HG03039 (cell line): ENCODE results near the gene KHSRP.
"Not testable (repeated sequence)": the region's sequence is repeated elsewhere in the genome, so short reads cannot be mapped to it uniquely, and the experiment has no call there.

Experiments used
- ATAC-seq: cut with Tn5 transposase; IDR thresholded peaks from one replicate; pipeline ENCODE4 v1.9.1; 2021; ENCODE audit warnings: mild to moderate bottlenecking, moderate library complexity; ENCODE audit not compliant: unreplicated experiment

Gene KHSRP

DNA sequence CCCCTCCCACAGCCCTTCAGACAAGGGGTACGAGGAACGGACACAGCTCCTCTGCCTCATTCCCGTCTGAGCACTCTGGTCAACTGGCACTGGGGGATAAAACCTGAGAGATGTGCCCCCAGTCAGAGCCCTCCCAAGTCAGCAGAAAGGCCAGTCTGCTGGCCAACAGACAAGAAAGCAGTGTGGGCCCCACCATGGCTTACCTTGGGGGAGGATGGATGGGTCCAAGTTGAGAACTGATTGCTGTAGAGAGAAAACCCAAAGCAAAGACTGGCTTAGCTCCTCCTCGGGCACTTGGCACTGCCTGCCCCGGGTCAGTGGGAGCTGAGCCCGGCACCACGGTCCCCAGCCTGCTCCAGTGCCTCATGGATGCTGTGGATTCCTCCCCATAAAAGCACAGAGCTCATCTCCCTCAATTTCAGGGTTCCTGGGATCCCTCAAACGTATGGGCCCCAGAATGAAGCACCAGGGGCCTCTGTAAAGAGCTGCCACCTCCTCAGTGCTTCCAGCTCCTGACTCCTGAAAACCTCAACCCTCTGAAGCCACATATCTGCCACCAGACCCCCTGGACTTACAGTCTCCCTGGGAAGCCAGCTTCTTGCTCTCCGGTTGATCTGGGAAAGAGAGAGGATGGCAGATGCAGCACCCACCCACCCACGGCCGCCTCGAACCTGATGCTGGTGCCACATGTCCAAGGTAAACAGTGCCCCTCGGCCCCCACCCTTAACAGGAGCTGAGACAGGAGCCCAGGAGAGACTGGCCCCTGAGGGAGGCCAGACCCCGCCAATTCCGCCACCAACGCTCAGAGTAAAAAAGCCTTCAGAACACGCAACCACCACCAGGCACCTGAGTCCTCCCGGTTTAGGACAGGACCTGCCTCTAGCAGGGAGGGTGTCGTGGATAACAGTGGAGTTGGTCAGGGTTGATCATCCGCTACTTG lies 3.3 kb downstream of the KHSRP start:
- no peak for ATAC-seq

DNA sequence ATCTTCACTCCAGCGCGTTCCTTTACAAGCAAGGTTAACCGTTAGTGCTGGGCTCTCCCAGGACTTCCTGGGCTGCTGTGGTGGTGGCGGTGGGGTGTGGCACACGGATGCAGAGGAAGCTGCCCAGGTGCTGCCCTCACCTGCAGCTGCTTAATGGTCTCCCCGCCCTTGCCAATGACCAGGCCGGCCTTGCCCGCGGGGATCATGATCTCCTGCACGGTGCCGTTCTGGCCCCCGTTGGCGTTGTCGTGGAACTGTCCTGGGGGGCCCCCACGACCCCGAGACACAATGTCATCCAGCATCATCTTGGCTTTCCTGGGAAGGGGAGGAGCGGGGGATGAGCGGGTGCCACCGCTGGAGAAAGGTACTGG lies 6.1 kb downstream of the KHSRP start:
- no peak for ATAC-seq

DNA sequence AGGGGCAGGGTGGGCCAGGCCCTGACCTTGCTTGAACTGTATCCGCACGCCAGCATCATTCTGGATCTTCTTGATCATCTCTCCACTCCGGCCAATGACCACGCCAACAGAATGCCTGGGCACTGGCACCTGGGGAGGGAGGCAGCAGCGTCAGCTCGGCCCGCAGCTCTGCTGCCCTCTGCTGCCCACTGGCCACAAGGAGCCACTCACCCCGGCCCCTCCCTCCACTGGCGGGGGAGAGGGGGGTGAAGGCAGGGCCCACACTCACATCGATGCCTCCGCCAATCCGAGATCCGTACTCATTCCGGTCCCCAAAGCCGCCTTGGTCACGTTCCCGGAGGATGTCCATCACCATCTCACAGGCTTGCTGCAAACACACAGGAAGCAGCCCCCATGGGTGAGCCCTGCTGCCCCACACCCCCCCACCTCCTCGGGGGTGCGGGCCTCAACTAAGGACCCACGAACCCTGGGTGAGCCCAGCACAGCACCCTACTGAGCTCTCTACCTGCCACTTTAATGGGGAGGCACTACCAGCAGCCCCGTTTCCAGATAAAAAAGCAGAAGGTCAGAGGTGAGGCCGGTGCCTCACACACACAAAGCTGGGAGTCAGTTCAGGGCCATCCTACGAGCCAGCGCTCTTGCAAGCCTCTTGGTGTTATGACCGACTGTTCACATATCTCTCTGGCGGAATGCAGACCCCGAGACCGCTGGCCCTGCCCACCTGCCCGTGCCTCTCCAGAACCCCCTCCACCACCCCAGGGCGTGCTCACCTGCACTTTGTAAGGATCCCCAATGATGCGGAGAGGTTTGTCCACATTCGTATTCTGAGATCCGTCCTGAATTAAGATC lies 6.7 kb downstream of the KHSRP start:
- ATAC-seq = no peak

DNA sequence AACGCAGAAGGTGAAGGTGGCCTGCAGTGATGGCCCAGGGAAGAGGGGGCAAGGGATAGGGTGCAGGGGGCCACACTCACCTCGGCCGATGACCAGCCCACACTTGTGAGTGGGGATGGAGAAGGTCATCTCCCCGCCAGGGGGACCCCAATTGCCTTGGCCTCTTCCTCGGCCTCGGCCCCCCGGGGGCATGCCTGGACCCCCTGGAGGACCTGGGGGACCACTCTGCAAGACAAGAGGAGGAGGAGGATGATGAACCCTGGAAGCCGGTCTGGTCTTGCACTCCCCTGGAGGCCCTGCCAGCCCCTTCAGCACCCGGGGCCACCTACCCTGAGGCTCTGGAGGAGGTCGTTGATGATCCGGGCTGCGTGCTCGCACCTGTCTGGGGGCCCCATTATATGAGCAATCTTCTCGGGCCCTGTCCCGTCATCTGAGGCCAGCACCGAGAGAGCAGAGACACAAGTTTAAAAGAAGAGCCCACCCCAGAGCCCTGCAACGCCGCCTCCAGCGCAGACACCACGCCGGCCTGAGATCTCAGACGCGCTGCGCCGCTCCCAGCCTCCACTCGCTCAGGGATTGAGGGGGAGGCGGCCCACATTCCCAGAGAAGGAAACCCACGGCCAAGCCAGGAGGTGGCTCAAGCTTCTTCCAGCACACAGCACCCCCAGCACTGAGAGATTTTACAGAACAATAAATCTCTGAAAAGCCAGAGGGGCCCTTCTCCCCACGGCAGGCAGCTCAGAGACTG lies 7.8 kb downstream of the KHSRP start:
- ATAC-seq = no peak

DNA sequence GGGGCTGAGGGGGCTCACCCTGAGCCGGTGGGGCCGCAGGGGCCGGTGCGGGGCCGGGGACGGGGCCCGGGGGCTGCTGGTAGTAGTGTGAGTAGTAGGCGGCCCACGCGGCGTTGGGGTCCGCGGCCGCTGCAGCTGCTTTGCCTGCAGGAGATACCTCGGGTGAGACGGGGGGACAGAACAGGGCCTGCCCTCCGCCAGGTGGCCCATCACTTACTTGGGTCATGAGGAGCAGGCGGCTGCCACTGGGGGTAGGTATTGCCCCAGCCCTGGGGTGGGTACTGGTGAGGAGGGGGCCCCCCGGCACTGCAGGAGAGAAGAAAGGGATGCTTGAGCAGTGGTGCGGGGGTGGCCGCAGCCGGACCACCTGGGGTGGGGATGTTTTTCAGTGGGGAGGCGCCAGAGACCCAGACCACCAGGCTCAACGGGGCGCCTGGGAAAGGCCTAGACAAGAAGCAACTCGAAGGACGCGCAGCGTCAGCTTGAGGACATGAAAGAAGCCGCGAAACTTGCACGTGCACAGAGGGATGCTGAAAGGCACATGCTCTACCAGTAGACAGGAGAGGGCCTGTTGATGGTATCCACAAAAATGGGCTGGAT lies 8.9 kb downstream of the KHSRP start:
- ATAC-seq = no peak

DNA sequence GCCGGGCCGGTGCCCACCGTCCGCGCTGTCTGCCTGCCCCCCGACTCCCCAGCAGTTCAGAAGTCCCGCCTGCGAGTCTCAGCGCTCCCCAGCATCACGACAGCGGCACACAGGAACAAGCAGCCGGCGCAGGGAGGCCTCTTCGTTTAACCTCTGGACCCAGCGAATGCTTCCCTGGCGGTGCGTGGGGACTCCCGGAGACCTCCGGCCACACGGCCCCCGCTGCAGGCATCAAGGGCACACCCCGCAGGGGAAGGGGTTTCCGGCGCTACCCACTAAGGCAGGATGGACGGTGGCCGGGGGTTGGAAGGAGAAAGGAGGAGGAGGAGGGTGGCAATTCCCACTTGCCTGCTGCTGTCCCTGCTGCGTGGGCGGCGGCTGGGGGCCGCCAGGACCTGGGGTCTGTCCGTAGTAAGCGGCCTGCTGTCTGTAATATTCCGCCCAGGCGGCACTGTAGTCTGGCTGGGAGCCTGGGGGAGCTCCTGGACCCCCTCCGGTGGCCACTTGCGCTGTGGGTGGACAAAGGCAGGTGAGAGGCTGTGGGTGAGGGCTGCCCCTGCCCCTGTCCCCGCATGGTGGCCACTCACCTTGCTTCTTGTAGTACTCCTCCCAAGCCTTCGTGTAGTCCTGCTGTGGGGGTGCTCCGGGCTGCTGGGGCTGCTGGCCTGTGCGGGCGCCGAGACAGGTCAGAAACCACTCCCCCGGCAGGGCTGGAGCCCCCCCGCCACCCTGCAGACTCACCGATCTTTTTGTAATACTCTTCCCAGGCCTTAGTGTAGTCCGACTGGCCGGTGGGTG lies 9.6 kb downstream of the KHSRP start:
- ATAC-seq = no peak

DNA sequence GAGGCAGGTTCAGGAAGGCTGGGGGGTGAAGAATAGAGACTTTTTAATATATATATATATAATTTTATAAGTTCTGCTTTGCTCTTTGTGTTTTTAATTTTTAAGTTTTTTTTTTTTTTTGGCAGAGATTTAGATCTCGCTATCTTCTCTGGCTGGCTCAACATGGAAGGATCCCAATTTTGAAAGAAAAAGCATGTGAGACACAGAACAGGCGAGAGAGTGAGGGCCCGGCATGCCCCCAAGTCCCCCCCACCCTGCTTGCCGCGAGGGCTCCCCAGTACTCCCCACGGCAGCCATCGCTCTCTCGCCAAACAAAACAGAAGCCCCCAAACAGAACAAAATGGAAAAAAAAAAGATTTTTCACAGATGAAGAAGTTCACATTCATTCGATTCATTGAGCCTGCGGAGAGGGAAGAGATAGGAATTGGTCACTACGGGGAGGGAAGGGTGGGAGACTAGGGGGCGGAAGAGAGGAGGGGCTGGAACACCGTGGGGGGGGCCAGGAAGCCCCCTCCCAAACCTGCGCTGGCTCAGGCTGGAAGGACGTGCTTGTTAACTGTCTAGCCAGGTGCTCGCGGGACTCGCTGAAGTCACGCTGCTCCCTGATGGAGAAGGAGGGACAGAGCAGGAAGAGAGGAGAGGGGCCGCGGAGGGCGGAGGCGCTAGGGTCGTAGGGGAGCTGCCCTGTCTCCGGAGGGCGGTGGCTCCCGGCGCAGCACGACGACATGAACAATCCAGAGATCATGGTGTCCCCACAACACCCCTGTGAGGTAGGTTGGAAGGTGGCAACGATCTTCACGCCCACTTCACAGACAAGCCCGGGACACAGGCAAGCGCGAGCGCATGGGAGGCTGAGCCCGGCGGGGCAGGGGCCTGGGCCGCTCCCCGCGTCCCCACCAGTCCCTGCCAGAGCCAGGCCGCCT lies 10.6 kb downstream of the KHSRP start:
- no peak for ATAC-seq

DNA sequence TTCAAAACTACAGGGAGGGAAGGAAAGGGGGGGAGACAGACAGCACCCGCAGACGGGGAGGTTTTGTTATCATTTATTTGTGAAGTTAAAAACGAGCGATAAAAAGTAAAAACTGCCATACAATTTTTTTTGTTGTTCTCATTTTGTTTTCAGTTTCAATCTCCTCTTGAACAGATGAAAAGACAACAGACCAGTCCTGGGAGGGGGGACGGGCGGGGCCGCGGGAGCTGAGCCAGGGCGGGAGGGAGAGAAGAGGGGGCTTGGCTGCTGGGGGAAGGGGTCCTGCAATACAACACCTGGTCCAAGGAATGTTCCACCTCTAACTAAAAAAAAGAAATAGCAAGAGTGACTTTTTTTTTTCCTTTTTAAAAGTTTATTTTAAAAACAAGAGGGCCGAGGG lies 11.3 kb downstream of the KHSRP start:
- no peak for ATAC-seq

DNA sequence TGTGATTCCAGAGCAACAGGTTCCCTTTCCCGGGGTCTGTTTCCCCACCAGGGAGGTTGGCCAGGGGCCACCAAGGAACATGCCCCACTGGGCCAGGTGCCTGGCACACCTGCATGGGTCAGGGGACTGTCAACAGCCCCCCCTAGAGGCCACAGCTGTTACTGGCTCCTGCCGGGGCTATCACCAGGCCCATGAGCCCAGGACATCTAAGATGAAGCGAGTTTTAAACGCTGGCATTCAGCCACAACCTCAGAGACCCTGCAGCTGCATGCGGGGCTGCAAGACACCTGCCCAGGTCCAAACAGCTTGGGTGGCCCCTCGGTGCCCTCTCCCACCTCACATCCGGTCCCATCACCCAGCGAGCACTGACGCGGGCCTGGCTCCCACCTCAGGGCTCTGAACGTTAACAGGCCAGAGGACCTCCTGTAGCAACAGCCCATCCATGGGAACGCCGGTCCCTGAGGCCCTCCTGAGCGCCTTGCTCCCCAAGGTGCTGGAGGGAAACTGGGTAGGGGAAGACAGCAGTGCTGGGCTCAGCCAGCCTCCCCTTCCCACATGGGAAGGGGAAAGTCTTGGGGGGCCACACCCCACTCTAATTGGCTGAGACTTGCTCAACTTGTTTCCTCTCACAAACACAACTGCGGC lies 12.0 kb downstream of the KHSRP start:
- no peak for ATAC-seq

DNA sequence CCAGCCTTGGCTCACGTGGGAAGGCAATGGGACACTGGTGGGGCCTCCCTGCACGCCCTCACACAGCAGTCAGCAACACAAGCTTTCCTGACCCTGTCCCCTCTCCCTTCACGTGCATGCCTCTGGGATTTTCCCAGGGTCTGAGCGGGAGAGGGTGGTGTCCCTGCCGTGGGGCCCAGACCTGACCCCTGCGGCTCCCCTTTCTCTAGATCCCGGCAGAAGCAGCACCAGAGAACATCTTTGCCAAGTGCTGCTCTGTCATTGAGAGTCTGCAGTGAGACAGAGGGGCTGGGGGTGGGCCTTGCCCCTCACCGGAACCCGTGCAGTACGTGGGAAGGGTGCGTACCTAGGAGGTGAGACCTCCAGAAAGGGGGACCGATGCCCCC lies 12.6 kb downstream of the KHSRP start:
- ATAC-seq = no peak

DNA sequence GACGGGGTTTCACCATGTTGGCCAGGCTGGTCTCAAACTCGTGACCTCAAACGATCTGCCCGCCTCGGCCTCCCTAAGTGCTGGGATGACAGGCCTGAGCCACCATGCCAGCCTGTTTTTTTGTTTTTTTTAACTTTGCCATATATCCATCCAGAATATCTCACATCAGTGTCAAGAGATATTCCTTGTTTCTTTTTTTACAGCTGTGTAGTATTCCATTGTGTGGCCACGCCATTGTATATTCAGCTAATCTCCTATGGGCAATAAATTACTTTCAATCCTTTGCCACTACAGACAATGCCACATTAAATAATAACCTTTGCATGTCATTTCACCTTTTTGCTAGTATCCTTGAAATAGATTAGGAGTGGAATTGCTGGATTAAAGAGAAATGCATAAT lies 15.3 kb downstream of the KHSRP start:
- ATAC-seq = no peak

DNA sequence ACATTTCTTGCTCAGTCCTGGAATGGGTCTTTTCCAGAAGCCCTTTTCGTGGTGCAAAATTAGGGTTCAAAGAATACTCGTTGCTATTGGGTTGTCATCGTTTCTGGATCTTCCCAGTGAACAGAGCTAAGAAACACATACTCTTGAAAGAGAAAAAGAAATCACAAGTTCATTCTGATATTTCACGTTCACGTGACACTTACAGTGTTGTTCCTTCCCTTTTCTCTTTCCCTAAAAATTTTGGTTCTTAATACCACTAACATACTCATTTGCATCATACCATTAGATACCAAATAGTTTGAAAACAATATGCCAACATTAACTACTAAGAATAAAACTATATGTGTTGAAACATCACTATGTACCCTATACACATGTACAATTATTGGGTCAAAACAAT lies 18.2 kb downstream of the KHSRP start:
- no peak for ATAC-seq

DNA sequence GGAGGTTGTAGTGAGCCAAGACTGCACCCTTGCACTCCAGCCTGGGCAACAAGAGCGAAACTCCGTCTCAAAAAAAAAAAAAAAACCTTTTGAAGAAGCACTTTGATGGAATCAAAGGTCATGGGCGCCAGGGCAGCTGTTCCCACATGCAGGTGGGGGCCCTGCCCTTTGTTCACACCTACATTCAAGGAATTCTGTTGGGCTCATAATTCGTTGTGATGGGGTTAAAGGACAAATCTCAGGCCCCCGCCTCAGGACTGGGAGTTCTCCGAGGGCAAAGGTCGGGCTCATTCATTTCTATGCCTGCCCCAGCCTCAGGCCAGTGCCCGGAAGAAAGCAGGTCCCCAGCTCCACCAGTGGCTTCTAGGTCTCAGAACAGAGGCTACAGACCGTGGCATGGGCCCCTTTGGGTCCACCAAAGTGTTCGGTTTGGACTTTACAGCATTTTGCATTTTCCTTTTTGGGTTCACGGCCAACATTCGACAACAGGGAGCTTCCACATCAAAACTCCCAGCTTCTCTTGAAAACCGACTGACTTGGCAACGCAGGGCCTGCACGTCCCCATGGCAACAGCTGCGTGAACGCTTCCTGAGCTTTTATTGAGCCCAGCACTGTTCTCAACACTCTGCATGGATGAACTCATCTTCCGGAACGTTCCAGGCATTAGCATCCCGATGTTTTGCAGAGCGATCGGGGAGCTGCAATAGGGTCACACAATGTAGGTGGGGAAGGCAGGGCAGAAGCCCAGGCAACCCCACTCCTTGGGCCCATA lies 21.6 kb downstream of the KHSRP start:
- ATAC-seq = no peak

DNA sequence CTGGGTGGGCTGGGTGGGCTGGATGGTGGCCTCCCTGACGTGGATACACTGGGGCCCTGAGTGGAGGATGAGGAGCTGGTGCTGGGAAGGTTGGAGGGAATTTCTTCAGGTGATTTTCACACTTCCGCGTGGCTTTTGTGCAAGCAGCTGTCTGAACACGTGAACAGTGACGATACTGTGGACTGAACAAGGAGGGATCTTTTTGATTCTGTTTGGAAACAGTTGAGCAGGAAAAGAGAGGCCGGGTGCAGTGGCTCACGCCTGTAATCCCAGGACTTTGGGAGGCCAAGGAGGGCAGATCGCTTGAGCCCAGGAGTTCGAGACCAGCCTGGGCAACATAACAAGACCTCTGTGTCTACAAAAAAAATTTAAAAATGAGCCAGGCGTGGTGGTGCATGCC lies 22.6 kb downstream of the KHSRP start:
- no peak for ATAC-seq

DNA sequence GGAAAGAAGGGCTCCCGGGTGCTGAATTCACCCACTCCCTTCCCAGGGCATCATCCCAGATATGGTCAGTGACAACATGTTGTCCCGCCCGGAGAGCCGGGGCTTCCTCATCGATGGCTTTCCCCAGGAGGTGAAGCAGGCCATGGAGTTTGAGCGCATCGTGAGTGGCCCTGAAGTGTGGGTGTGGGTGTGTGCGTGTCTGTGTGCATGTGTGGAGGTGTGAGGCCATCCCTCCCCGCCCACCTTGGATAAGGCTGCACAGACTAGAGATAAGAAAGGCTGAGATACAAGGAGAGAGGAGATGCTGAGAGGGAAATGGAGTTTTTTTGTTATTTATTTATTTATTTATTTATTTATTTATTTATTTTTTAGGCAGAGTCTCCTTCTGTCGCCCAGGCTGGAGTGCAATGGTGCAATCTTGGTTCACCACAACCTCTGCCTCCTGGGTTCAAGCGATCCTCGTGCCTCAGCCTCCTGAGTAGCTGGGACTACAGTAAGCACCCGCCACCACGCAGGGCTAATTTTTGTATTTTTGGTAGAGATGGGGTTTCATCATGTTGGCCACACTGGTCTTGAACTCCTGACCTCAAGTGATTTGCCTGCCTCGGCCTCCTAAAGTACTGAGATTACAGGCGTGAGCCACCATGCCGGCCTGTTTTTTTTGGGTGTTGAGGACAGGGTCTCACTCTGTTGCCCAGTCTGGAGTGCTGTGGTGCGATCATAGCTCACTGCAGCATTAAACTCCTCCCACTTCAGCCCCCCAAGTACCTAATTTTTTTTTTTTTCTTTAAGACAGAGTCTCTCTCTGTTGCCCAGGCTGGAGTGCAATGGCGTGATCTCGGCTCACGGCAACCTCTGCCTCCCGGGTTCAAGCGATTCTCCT lies 24.3 kb downstream of the KHSRP start:
- ATAC-seq = not testable (repeated sequence)

DNA sequence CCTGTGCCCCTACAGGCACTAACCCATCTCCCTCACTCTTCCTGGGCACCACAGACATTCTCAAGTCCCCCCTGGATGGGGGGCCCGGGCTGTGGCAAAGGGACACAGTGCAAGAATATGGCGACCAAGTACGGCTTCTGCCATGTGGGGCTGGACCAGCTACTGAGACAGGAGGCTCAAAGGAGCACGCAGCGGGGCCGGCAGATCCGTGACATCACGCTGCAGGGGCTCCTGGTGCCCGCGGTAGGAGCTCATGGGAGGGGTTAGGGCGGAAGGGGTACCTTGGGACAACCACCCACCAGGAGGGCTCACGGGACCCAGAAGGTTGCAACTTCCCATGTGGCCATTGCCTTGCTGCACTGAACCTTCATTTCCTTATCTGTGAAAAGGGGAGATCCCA lies 28.3 kb downstream of the KHSRP start:
- ATAC-seq = no peak

DNA sequence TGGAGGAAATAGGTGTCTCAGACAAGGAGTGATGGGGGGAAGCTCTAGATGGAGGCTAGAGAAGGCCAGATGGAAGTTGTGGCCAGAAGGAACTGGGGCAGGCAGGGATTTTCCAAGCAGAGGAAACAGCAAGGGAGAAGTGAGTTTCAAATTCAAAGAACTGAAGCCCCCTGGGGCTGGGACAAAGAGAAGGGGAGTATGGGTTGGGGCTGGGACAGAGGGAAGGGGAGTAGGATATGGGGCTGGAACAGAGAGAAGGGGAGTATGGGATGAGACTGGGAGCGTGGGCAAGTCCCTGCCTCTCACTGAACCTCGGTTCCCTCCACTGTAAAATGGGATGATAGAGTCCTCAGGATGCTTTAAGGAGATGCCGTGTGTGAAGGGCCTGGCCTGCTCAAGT lies 29.8 kb downstream of the KHSRP start:
- ATAC-seq = no peak
